Fibroblast of lung (primary cell): Measurements from ENCODE around the gene WNT7B.

Experiments
- EZH2 ChIP-seq: IDR thresholded peaks from 2 replicates; pipeline ENCODE4 v1.5.1; 2012; ENCODE audit warnings: low read length, control low read depth, mild to moderate bottlenecking; ENCODE audit errors: missing control alignments
- TF ChIP-seq, protein P1 (sequence below), 2 donors: IDR thresholded peaks in 1 of 2; conservative IDR thresholded peaks in 1 of 2; 1 replicate in 1 of 2; 2 replicates in 1 of 2; pipeline ENCODE4 v1.5.1; 2011 to 2012; ENCODE audit warnings: low read length in 2 of 2, control low read depth in 1 of 2, inconsistent platforms in 1 of 2, low read depth in 1 of 2, mild to moderate bottlenecking in 1 of 2

DNA sequence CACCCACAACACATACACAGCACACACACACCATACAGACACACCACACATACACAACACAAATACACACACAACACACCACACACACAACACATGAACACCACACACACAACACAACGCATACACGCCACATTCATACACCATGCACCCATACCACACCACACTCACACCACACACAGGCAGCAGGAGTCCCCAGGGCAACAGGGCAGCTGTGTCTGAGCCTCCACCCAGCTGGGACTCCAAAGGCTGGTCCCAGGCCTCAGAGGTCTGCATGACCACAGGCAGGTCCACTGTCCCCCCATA is 3.3 kb upstream of the WNT7B start:
- TF ChIP-seq, protein P1, sequence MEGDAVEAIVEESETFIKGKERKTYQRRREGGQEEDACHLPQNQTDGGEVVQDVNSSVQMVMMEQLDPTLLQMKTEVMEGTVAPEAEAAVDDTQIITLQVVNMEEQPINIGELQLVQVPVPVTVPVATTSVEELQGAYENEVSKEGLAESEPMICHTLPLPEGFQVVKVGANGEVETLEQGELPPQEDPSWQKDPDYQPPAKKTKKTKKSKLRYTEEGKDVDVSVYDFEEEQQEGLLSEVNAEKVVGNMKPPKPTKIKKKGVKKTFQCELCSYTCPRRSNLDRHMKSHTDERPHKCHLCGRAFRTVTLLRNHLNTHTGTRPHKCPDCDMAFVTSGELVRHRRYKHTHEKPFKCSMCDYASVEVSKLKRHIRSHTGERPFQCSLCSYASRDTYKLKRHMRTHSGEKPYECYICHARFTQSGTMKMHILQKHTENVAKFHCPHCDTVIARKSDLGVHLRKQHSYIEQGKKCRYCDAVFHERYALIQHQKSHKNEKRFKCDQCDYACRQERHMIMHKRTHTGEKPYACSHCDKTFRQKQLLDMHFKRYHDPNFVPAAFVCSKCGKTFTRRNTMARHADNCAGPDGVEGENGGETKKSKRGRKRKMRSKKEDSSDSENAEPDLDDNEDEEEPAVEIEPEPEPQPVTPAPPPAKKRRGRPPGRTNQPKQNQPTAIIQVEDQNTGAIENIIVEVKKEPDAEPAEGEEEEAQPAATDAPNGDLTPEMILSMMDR (conservative IDR thresholded peaks at IDR 0.05 in 1 of 2, IDR thresholded peaks at IDR 0.05 in 1 of 2; ENCODE audit: low read depth in 1 of 2, low read length in 2 of 2), result no peak
- no peak for TF ChIP-seq EZH2
